ENCODE data around the gene NUP214.
"Not testable (repeated sequence)": the region's sequence is repeated elsewhere in the genome, so short reads cannot be mapped to it uniquely, and the experiment has no call there.

NUP214 gene

GRCh38 chr9:131237931-131238401, 112.6 kb downstream of the NUP214 start:
- no peak for DNase-seq

GRCh38 chr9:131238402-131239021, 113.1 kb downstream of the NUP214 start:
- DNase-seq = no peak

- DNase-seq = no peak
Observed at GRCh38 chr9:131239161-131239975, 114.0 kb downstream of the NUP214 start.

- no peak for DNase-seq
Observed at GRCh38 chr9:131240047-131240921, 114.9 kb downstream of the NUP214 start.

- DNase-seq = not testable (repeated sequence)
Observed at GRCh38 chr9:131244331-131244730, 118.9 kb downstream of the NUP214 start.

- no peak for DNase-seq
Observed at GRCh38 chr9:131246618-131247017, 121.2 kb downstream of the NUP214 start.

GRCh38 chr9:131252120-131252519, 126.7 kb downstream of the NUP214 start:
- no peak for DNase-seq

- no peak for DNase-seq
Observed at GRCh38 chr9:131253891-131254491, 128.6 kb downstream of the NUP214 start.

- no peak for DNase-seq
Observed at GRCh38 chr9:131254626-131255025, 129.2 kb downstream of the NUP214 start.

GRCh38 chr9:131255676-131256197, 130.4 kb downstream of the NUP214 start:
- DNase-seq = no peak

GRCh38 chr9:131257266-131258025, 132.1 kb downstream of the NUP214 start:
- no peak for DNase-seq

- no peak for DNase-seq
Observed at GRCh38 chr9:131258186-131258585, 132.8 kb downstream of the NUP214 start.

- no peak for DNase-seq
Observed at GRCh38 chr9:131258698-131259431, 133.5 kb downstream of the NUP214 start.

- DNase-seq = no peak
Observed at GRCh38 chr9:131259432-131259898, 134.1 kb downstream of the NUP214 start.

GRCh38 chr9:131259916-131260597, 134.7 kb downstream of the NUP214 start:
- DNase-seq = no peak

- DNase-seq = no peak
Observed at GRCh38 chr9:131260751-131261452, 135.5 kb downstream of the NUP214 start.

- no peak for DNase-seq
Observed at GRCh38 chr9:131262327-131263032, 137.1 kb downstream of the NUP214 start.

- DNase-seq = not testable (repeated sequence)
Observed at GRCh38 chr9:131263033-131263343, 137.6 kb downstream of the NUP214 start.

- no peak for DNase-seq
Observed at GRCh38 chr9:131263701-131264100, 138.3 kb downstream of the NUP214 start.

Data from NCI-H187 treated with DMSO at 0.1 percent for 48 hours (cell line).